ENCODE data around the gene EGLN1. TPM values are rescaled to one million over a fixed set of nuclear protein-coding genes. Genes with fewer than 3 reads are reported as not detected.

Gene EGLN1
- total RNA-seq, 2 donors from 2014 or later: 13.8 to 18.5 TPM

- ATAC-seq (replicated peaks in 1 of 2): peak; percentile 83 to 88
- Mint-ChIP-seq H3K4me3 (peak within 1 kb of the TSS; percentile 88 to 93), H3K36me3 (ENCODE audit: insufficient read depth in 2 of 2) (peaks cover 8 to 28% of the 10 kb centered on the region in 2 donors)
These were observed 84.4 kb downstream of the EGLN1 start, which contains the start of gene EXOC8 for GRCh38 chr1:231337472-231338269. TSS of gene EXOC8 (minus strand) at chr1:231337852. CDS start at chr1:231337745, 107 bp downstream.

GRCh38 chr1:231337043-231337471 lies 85.0 kb downstream of the EGLN1 start:
- Mint-ChIP-seq H3K4me1 (ENCODE audit: low read depth) (peaks cover 66% of the 10 kb centered on the region), H3K36me3 (ENCODE audit: insufficient read depth in 2 of 2) (peaks cover 8 to 28% of the 10 kb centered on the region in 2 donors), H3K9me3 (no peaks in the 10 kb centered on the region), H3K4me3 (peak overlapping the region; percentile 88 to 93), H3K27me3 (ENCODE audit: low read depth) (no peaks in the 10 kb centered on the region), H3K27ac (peak overlapping the region; percentile 99)
- DNase-seq: no peak
- ATAC-seq (replicated peaks in 1 of 2): peak in 1 of 2 donors; percentile 1

More at GRCh38 chr1:231337472-231338269, 84.4 kb downstream of the EGLN1 start, which contains the start of gene EXOC8:
- peak; percentile 95 to 97 for DNase-seq
- Mint-ChIP-seq H3K27ac (peak within 1 kb of the TSS; percentile 99), H3K4me1 (ENCODE audit: low read depth) (peaks cover 66% of the 10 kb centered on the region), H3K9me3 (no peaks in the 10 kb centered on the region), H3K27me3 (ENCODE audit: low read depth) (no peaks in the 10 kb centered on the region)

GRCh38 chr1:231335663-231336602 lies 86.2 kb downstream of the EGLN1 start:
- H3K4me3 Mint-ChIP-seq: peak overlapping the region; percentile 88 to 93
- no peak for DNase-seq
- peaks cover 64% of the 10 kb centered on the region for H3K4me1 Mint-ChIP-seq (ENCODE audit: low read depth)
- no peaks in the 10 kb centered on the region for H3K27me3 Mint-ChIP-seq (ENCODE audit: low read depth)
- no peak for ATAC-seq (replicated peaks in 1 of 2)
- H3K9me3 Mint-ChIP-seq: no peaks in the 10 kb centered on the region
- H3K27ac Mint-ChIP-seq: peak overlapping the region; percentile 97
- H3K36me3 Mint-ChIP-seq (ENCODE audit: insufficient read depth in 2 of 2): peaks cover 10 to 27% of the 10 kb centered on the region in 2 donors

- Mint-ChIP-seq H3K4me1 (ENCODE audit: low read depth) (peaks cover 56% of the 10 kb centered on the region), H3K27me3 (ENCODE audit: low read depth) (no peaks in the 10 kb centered on the region)
These were observed 87.1 kb downstream of the EGLN1 start for GRCh38 chr1:231334952-231335351.

GRCh38 chr1:231334079-231334666 lies 87.9 kb downstream of the EGLN1 start:
- no peak for ATAC-seq (replicated peaks in 1 of 2)

More at GRCh38 chr1:231334952-231335351, 87.1 kb downstream of the EGLN1 start:
- DNase-seq (no peak), ATAC-seq (replicated peaks in 1 of 2) (no peak)
- H3K9me3 Mint-ChIP-seq: no peaks in the 10 kb centered on the region
- H3K36me3 Mint-ChIP-seq (ENCODE audit: insufficient read depth in 2 of 2): peaks cover 10 to 23% of the 10 kb centered on the region in 2 donors
- peak overlapping the region; percentile 73 for H3K27ac Mint-ChIP-seq
- H3K4me3 Mint-ChIP-seq: peak overlapping the region; percentile 69 to 74

GRCh38 chr1:231332761-231333160 lies 89.3 kb downstream of the EGLN1 start:
- Mint-ChIP-seq H3K4me1 (ENCODE audit: low read depth) (peaks cover 41% of the 10 kb centered on the region), H3K36me3 (ENCODE audit: insufficient read depth in 2 of 2) (peaks cover 9 to 20% of the 10 kb centered on the region in 2 donors), H3K27me3 (ENCODE audit: low read depth) (no peaks in the 10 kb centered on the region), H3K9me3 (no peaks in the 10 kb centered on the region), H3K27ac (no peak overlapping the region), H3K4me3 (peak overlapping the region in 1 of 2 donors; percentile 59)
- DNase-seq: no peak
- ATAC-seq (replicated peaks in 1 of 2): no peak

More at GRCh38 chr1:231334079-231334666, 87.9 kb downstream of the EGLN1 start:
- peaks cover 48% of the 10 kb centered on the region for H3K4me1 Mint-ChIP-seq (ENCODE audit: low read depth)
- H3K27me3 Mint-ChIP-seq (ENCODE audit: low read depth): no peaks in the 10 kb centered on the region
- DNase-seq: no peak
- H3K36me3 Mint-ChIP-seq (ENCODE audit: insufficient read depth in 2 of 2): peaks cover 10 to 23% of the 10 kb centered on the region in 2 donors
- H3K4me3 Mint-ChIP-seq: peak overlapping the region; percentile 69 to 74
- H3K9me3 Mint-ChIP-seq: no peaks in the 10 kb centered on the region
- H3K27ac Mint-ChIP-seq: peak overlapping the region; percentile 56

GRCh38 chr1:231329483-231329882 lies 92.6 kb downstream of the EGLN1 start:
- no peak for ATAC-seq (replicated peaks in 1 of 2)
- no peak for DNase-seq
- H3K4me1 Mint-ChIP-seq (ENCODE audit: low read depth): peaks cover 16% of the 10 kb centered on the region

GRCh38 chr1:231327617-231328016 lies 94.5 kb downstream of the EGLN1 start:
- peaks cover 2 to 4% of the 10 kb centered on the region in 2 donors for H3K36me3 Mint-ChIP-seq (ENCODE audit: insufficient read depth in 2 of 2)
- H3K4me3 Mint-ChIP-seq: no peak overlapping the region
- no peak overlapping the region for H3K27ac Mint-ChIP-seq
- ATAC-seq (replicated peaks in 1 of 2): no peak
- no peak for DNase-seq
- H3K9me3 Mint-ChIP-seq: no peaks in the 10 kb centered on the region
- H3K4me1 Mint-ChIP-seq (ENCODE audit: low read depth): no peaks in the 10 kb centered on the region
- H3K27me3 Mint-ChIP-seq (ENCODE audit: low read depth): no peaks in the 10 kb centered on the region

More at GRCh38 chr1:231329483-231329882, 92.6 kb downstream of the EGLN1 start:
- no peaks in the 10 kb centered on the region for H3K9me3 Mint-ChIP-seq
- H3K27ac Mint-ChIP-seq: no peak overlapping the region
- H3K4me3 Mint-ChIP-seq: no peak overlapping the region
- no peaks in the 10 kb centered on the region for H3K27me3 Mint-ChIP-seq (ENCODE audit: low read depth)
- H3K36me3 Mint-ChIP-seq (ENCODE audit: insufficient read depth in 2 of 2): peaks cover 2 to 4% of the 10 kb centered on the region in 2 donors

- DNase-seq (no peak), ATAC-seq (replicated peaks in 1 of 2) (no peak)
These were observed 95.8 kb downstream of the EGLN1 start for GRCh38 chr1:231326248-231326647.

GRCh38 chr1:231324660-231325059 lies 97.4 kb downstream of the EGLN1 start:
- DNase-seq: no peak
- Mint-ChIP-seq H3K4me3 (no peak overlapping the region), H3K9me3 (no peaks in the 10 kb centered on the region), H3K27ac (no peak overlapping the region), H3K27me3 (ENCODE audit: low read depth) (no peaks in the 10 kb centered on the region), H3K4me1 (ENCODE audit: low read depth) (no peaks in the 10 kb centered on the region), H3K36me3 (ENCODE audit: insufficient read depth in 2 of 2) (no peaks in the 10 kb centered on the region)
- ATAC-seq (replicated peaks in 1 of 2): no peak

More at GRCh38 chr1:231326248-231326647, 95.8 kb downstream of the EGLN1 start:
- H3K4me1 Mint-ChIP-seq (ENCODE audit: low read depth): no peaks in the 10 kb centered on the region
- H3K9me3 Mint-ChIP-seq: no peaks in the 10 kb centered on the region
- no peak overlapping the region for H3K27ac Mint-ChIP-seq
- no peaks in the 10 kb centered on the region for H3K27me3 Mint-ChIP-seq (ENCODE audit: low read depth)
- H3K36me3 Mint-ChIP-seq (ENCODE audit: insufficient read depth in 2 of 2): no peaks in the 10 kb centered on the region
- H3K4me3 Mint-ChIP-seq: no peak overlapping the region

- no peaks in the 10 kb centered on the region for H3K27me3 Mint-ChIP-seq (ENCODE audit: low read depth)
- H3K27ac Mint-ChIP-seq: no peak overlapping the region
- ATAC-seq (replicated peaks in 1 of 2) (no peak), DNase-seq (no peak)
- no peaks in the 10 kb centered on the region for H3K9me3 Mint-ChIP-seq
- H3K36me3 Mint-ChIP-seq (ENCODE audit: insufficient read depth in 2 of 2): no peaks in the 10 kb centered on the region
- H3K4me3 Mint-ChIP-seq: no peak overlapping the region
- H3K4me1 Mint-ChIP-seq (ENCODE audit: low read depth): no peaks in the 10 kb centered on the region
These were observed 99.1 kb downstream of the EGLN1 start for GRCh38 chr1:231322880-231323530.

GRCh38 chr1:231319080-231319479 lies 103.0 kb downstream of the EGLN1 start:
- ATAC-seq (replicated peaks in 1 of 2) (no peak), DNase-seq (no peak)
- Mint-ChIP-seq H3K9me3 (no peaks in the 10 kb centered on the region), H3K27ac (no peak overlapping the region), H3K36me3 (ENCODE audit: insufficient read depth in 2 of 2) (no peaks in the 10 kb centered on the region), H3K4me3 (no peak overlapping the region), H3K4me1 (ENCODE audit: low read depth) (no peaks in the 10 kb centered on the region), H3K27me3 (ENCODE audit: low read depth) (no peaks in the 10 kb centered on the region)

All from activated T-cell treated with anti-CD3 and anti-CD28 coated beads, Interleukin-2, amount 50 U/mL, for 72 hours (primary cell).